ENCODE measurements around the gene TMIE. TPM values are rescaled to one million over a fixed set of nuclear protein-coding genes. Genes with fewer than 3 reads are reported as not detected.
"Not testable (repeated sequence)": the region's sequence is repeated elsewhere in the genome, so short reads cannot be mapped to it uniquely, and the experiment has no call there.

The TMIE gene
- total RNA-seq, 4 donors from 2014 or later = 0.41 to 2.1 (median 1.6) TPM; not detected in 1

GRCh38 chr3:46736006-46736872 is 35.0 kb downstream of the TMIE start:
- DNase-seq = no peak
- no peak for TF ChIP-seq CTCF (IDR thresholded peaks at IDR 0.05)
- no peak for TF ChIP-seq POLR2A (IDR thresholded peaks at IDR 0.05)
- H3K36me3 ChIP-seq = no peaks in the 10 kb centered on the region
- no peaks in the 10 kb centered on the region for H3K4me1 ChIP-seq
- H3K9me3 ChIP-seq = no peaks in the 10 kb centered on the region
- H3K27ac ChIP-seq = no peak overlapping the region
- no peaks in the 10 kb centered on the region for H3K27me3 ChIP-seq
- no peak overlapping the region for H3K4me3 ChIP-seq
- intact Hi-C loops (cut with DNase I; ENCODE audit: low total_unique reads) = no loop called here

- H3K4me3 ChIP-seq = no peak overlapping the region
- H3K27ac ChIP-seq = no peak overlapping the region
- H3K9me3 ChIP-seq = no peaks in the 10 kb centered on the region
- DNase-seq = no peak
- intact Hi-C loops (cut with DNase I; ENCODE audit: low total_unique reads) = no loop called here
- no peaks in the 10 kb centered on the region for H3K27me3 ChIP-seq
- TF ChIP-seq POLR2A (IDR thresholded peaks at IDR 0.05) = no peak
- no peak for TF ChIP-seq CTCF (IDR thresholded peaks at IDR 0.05)
- H3K4me1 ChIP-seq = no peaks in the 10 kb centered on the region
- no peaks in the 10 kb centered on the region for H3K36me3 ChIP-seq
These were observed 36.1 kb downstream of the TMIE start for GRCh38 chr3:46737329-46737731.

GRCh38 chr3:46739565-46739964 is 38.4 kb downstream of the TMIE start:
- DNase-seq; H3K4me3 ChIP-seq; H3K27ac ChIP-seq; H3K4me1 ChIP-seq; H3K36me3 ChIP-seq; intact Hi-C loops (cut with DNase I; ENCODE audit: low total_unique reads); H3K27me3 ChIP-seq; H3K9me3 ChIP-seq: not testable (repeated sequence)

DNA sequence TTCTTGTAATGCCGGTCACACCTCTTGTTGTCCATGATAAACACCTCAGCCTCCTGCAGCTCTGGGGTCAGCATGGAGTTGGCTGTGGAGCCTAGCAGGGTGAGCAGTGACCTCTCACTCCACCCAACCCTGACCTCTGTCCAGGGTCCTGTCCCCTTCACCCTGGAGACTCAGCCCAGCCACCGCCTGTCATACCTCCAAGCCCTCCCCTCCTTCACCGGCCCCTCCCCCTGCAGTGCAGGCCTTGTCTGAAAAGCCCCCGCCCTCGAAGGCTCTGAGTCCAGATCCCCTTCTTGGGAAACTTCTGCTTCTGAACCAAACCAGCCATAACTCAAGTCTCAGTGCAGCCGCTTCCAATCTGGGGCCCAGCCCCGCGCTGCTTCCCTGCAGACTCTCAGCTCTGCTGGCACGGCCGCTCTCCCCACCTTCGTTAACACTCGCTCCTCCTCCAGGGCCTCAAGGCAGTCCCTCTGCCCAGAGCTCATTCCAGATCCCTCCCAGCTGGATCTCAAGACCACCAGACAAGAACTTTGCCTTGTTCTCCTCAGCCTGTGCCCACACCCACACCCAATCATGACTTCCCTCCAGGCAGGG is 41.9 kb downstream of the TMIE start:
- H3K4me1 ChIP-seq = no peaks in the 10 kb centered on the region
- no peak for TF ChIP-seq CTCF (IDR thresholded peaks at IDR 0.05)
- TF ChIP-seq POLR2A (IDR thresholded peaks at IDR 0.05) = no peak
- no peaks in the 10 kb centered on the region for H3K27me3 ChIP-seq
- H3K36me3 ChIP-seq = no peaks in the 10 kb centered on the region
- no peak for DNase-seq
- no peaks in the 10 kb centered on the region for H3K9me3 ChIP-seq
- intact Hi-C loops (cut with DNase I; ENCODE audit: low total_unique reads) = no loop called here
- no peak overlapping the region for H3K4me3 ChIP-seq
- H3K27ac ChIP-seq = no peak overlapping the region

DNA sequence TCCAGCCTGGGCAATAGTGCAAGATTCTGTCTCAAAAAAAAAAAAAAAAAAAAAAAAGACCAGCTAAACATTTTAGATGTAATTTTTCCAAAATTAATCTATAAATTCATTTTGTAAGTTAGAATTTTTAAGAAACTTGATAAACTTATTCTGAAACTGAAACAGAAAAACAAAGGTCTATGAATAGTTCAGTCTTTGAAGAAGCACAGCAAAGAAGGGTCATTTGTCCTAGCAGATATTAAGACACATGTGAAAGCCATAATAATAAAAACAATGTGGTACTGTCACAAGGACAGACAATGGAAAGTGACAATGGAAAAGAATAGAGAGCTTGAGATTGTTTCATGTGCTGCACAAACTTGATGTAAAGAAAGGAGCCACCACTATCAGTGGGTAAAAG is 45.5 kb downstream of the TMIE start:
- Histone ChIP-seq H3K4me1 (no peaks in the 10 kb centered on the region), H3K27me3 (no peaks in the 10 kb centered on the region), H3K27ac (no peak overlapping the region), H3K4me3 (no peak overlapping the region), H3K9me3 (no peaks in the 10 kb centered on the region), H3K36me3 (no peaks in the 10 kb centered on the region)
- TF ChIP-seq POLR2A (IDR thresholded peaks at IDR 0.05) (no peak), CTCF (IDR thresholded peaks at IDR 0.05) (no peak)
- intact Hi-C loops (cut with DNase I; ENCODE audit: low total_unique reads) = no loop called here
- DNase-seq = no peak

Data from uterus (tissue), 4 donors.